Kidney glomerular epithelial cell (primary cell): ENCODE measurements around the gene RAB39B.

Source experiments
- DNase-seq: peaks from one replicate; lab custom pipeline; 2025; lab: John Stamatoyannopoulos, UW

RAB39B gene

GRCh38 chrX:155215443-155216178 lies 48.7 kb downstream of the RAB39B start:
- DNase-seq: peak; percentile 16

GRCh38 chrX:155213731-155214130 lies 50.6 kb downstream of the RAB39B start:
- DNase-seq: no peak

- no peak for DNase-seq
Observed at GRCh38 chrX:155211208-155211607, 53.1 kb downstream of the RAB39B start.
